Activated T-helper 17 cell treated with anti-CD3 and anti-CD28 coated beads, Interleukin-2, amount 50 U/mL, for 72 hours (primary cell): ENCODE data around the gene GPR141. TPM values are rescaled to one million over a fixed set of nuclear protein-coding genes. Genes with fewer than 3 reads are reported as not detected.

ENCODE experiments used
- ATAC-seq: fragments of 150-1000 bp; cut with Tn5 transposase; replicated peaks from 2 replicates; pipeline ENCODE4 v1.10.0; 2021; ENCODE audit warnings: mild to moderate bottlenecking, moderate library complexity
- H3K27ac Mint-ChIP-seq: one replicate; pipeline ENCODE4 v1.8.0; 2022; ENCODE audit warnings: mixed read lengths
- H3K27me3 Mint-ChIP-seq: one replicate; pipeline ENCODE4 v1.8.0; 2022; ENCODE audit warnings: mixed read lengths
- H3K36me3 Mint-ChIP-seq: one replicate; pipeline ENCODE4 v1.8.0; 2022; ENCODE audit warnings: low read depth, mild to moderate bottlenecking, mixed read lengths
- H3K4me1 Mint-ChIP-seq: one replicate; pipeline ENCODE4 v1.8.0; 2022; ENCODE audit warnings: mixed read lengths
- H3K4me3 Mint-ChIP-seq: one replicate; pipeline ENCODE4 v1.8.0; 2022; ENCODE audit warnings: mild to moderate bottlenecking, mixed read lengths
- H3K9me3 Mint-ChIP-seq: one replicate; pipeline ENCODE4 v1.8.0; 2022; ENCODE audit warnings: mixed read lengths
- total RNA-seq, 2 donors: library from RNA; stranded (reverse); gene quantifications; one replicate each; pipeline ENCODE4 v1.2.3, GENCODE V29; 2022

GPR141 gene
- total RNA-seq, result not detected

GRCh38 chr7:37683246-37684120 lies at the start of gene GPR141:
Gene GPR141 (plus strand): TSS chr7:37683766. CDS start chr7:37740394, 56,628 bp downstream.
- Mint-ChIP-seq H3K4me3 (no peak within 1 kb of the TSS), H3K9me3 (no peaks in the 10 kb centered on the region), H3K4me1 (no peaks in the 10 kb centered on the region), H3K27me3 (peaks cover 23% of the 10 kb centered on the region), H3K27ac (no peak within 1 kb of the TSS), H3K36me3 (no peaks in the 10 kb centered on the region)
- ATAC-seq, result no peak

- no peak overlapping the region for H3K27ac Mint-ChIP-seq
- peaks cover 3% of the 10 kb centered on the region for H3K9me3 Mint-ChIP-seq
- H3K4me1 Mint-ChIP-seq, result no peaks in the 10 kb centered on the region
- peaks cover 42% of the 10 kb centered on the region for H3K27me3 Mint-ChIP-seq
- no peak overlapping the region for H3K4me3 Mint-ChIP-seq
- no peaks in the 10 kb centered on the region for H3K36me3 Mint-ChIP-seq
- ATAC-seq, result no peak
Measured at GRCh38 chr7:37635346-37635745, 48.2 kb upstream of the GPR141 start.

GRCh38 chr7:37642028-37642540 lies 41.5 kb upstream of the GPR141 start:
- H3K9me3 Mint-ChIP-seq, result no peaks in the 10 kb centered on the region
- no peaks in the 10 kb centered on the region for H3K4me1 Mint-ChIP-seq
- no peaks in the 10 kb centered on the region for H3K36me3 Mint-ChIP-seq
- ATAC-seq, result no peak
- peaks cover 32% of the 10 kb centered on the region for H3K27me3 Mint-ChIP-seq
- H3K4me3 Mint-ChIP-seq, result no peak overlapping the region
- no peak overlapping the region for H3K27ac Mint-ChIP-seq

GRCh38 chr7:37643876-37644275 lies 39.7 kb upstream of the GPR141 start:
- Mint-ChIP-seq H3K27me3 (peaks cover 25% of the 10 kb centered on the region), H3K27ac (no peak overlapping the region), H3K9me3 (no peaks in the 10 kb centered on the region), H3K4me1 (no peaks in the 10 kb centered on the region), H3K4me3 (no peak overlapping the region), H3K36me3 (no peaks in the 10 kb centered on the region)
- ATAC-seq, result no peak

- Mint-ChIP-seq H3K4me1 (no peaks in the 10 kb centered on the region), H3K4me3 (no peak overlapping the region), H3K36me3 (no peaks in the 10 kb centered on the region), H3K27me3 (peaks cover 10% of the 10 kb centered on the region), H3K27ac (no peak overlapping the region), H3K9me3 (no peaks in the 10 kb centered on the region)
- ATAC-seq, result no peak
Measured at GRCh38 chr7:37645282-37646050, 38.1 kb upstream of the GPR141 start.

GRCh38 chr7:37656913-37657530 lies 26.5 kb upstream of the GPR141 start:
- ATAC-seq, result no peak
- Mint-ChIP-seq H3K36me3 (no peaks in the 10 kb centered on the region), H3K4me3 (no peak overlapping the region), H3K4me1 (no peaks in the 10 kb centered on the region), H3K27me3 (peaks cover 12% of the 10 kb centered on the region), H3K27ac (no peak overlapping the region), H3K9me3 (no peaks in the 10 kb centered on the region)

GRCh38 chr7:37657816-37658215 lies 25.8 kb upstream of the GPR141 start:
- no peak overlapping the region for H3K27ac Mint-ChIP-seq
- no peak overlapping the region for H3K4me3 Mint-ChIP-seq
- no peak for ATAC-seq
- H3K27me3 Mint-ChIP-seq, result peaks cover 15% of the 10 kb centered on the region
- no peaks in the 10 kb centered on the region for H3K36me3 Mint-ChIP-seq
- H3K4me1 Mint-ChIP-seq, result no peaks in the 10 kb centered on the region
- no peaks in the 10 kb centered on the region for H3K9me3 Mint-ChIP-seq

GRCh38 chr7:37659971-37660565 lies 23.5 kb upstream of the GPR141 start:
- no peak overlapping the region for H3K4me3 Mint-ChIP-seq

GRCh38 chr7:37660614-37661013 lies 23.0 kb upstream of the GPR141 start:
- Mint-ChIP-seq H3K4me1 (no peaks in the 10 kb centered on the region), H3K27ac (no peak overlapping the region), H3K27me3 (peaks cover 28% of the 10 kb centered on the region), H3K36me3 (no peaks in the 10 kb centered on the region), H3K9me3 (no peaks in the 10 kb centered on the region), H3K4me3 (no peak overlapping the region)
- ATAC-seq, result no peak

More at GRCh38 chr7:37659971-37660565, 23.5 kb upstream of the GPR141 start:
- H3K4me1 Mint-ChIP-seq, result no peaks in the 10 kb centered on the region
- ATAC-seq, result no peak
- H3K27me3 Mint-ChIP-seq, result peaks cover 23% of the 10 kb centered on the region
- no peaks in the 10 kb centered on the region for H3K9me3 Mint-ChIP-seq
- no peak overlapping the region for H3K27ac Mint-ChIP-seq
- H3K36me3 Mint-ChIP-seq, result no peaks in the 10 kb centered on the region

GRCh38 chr7:37663693-37664092 lies 19.9 kb upstream of the GPR141 start:
- ATAC-seq, result no peak
- no peak overlapping the region for H3K27ac Mint-ChIP-seq
- peaks cover 21% of the 10 kb centered on the region for H3K27me3 Mint-ChIP-seq
- H3K4me1 Mint-ChIP-seq, result no peaks in the 10 kb centered on the region
- H3K4me3 Mint-ChIP-seq, result no peak overlapping the region
- H3K9me3 Mint-ChIP-seq, result no peaks in the 10 kb centered on the region
- no peaks in the 10 kb centered on the region for H3K36me3 Mint-ChIP-seq

- Mint-ChIP-seq H3K9me3 (no peaks in the 10 kb centered on the region), H3K27me3 (peaks cover 24% of the 10 kb centered on the region), H3K4me1 (no peaks in the 10 kb centered on the region), H3K36me3 (no peaks in the 10 kb centered on the region), H3K27ac (no peak overlapping the region), H3K4me3 (no peak overlapping the region)
- no peak for ATAC-seq
Measured at GRCh38 chr7:37665352-37666022, 18.1 kb upstream of the GPR141 start.

GRCh38 chr7:37666026-37666799 lies 17.4 kb upstream of the GPR141 start:
- H3K4me3 Mint-ChIP-seq, result no peak overlapping the region
- H3K4me1 Mint-ChIP-seq, result no peaks in the 10 kb centered on the region
- H3K9me3 Mint-ChIP-seq, result no peaks in the 10 kb centered on the region
- no peak overlapping the region for H3K27ac Mint-ChIP-seq
- H3K27me3 Mint-ChIP-seq, result peaks cover 24% of the 10 kb centered on the region
- H3K36me3 Mint-ChIP-seq, result no peaks in the 10 kb centered on the region
- no peak for ATAC-seq

- Mint-ChIP-seq H3K27me3 (peaks cover 23% of the 10 kb centered on the region), H3K9me3 (no peaks in the 10 kb centered on the region), H3K4me1 (no peaks in the 10 kb centered on the region), H3K27ac (no peak overlapping the region), H3K36me3 (no peaks in the 10 kb centered on the region), H3K4me3 (no peak overlapping the region)
- no peak for ATAC-seq
Measured at GRCh38 chr7:37669818-37670217, 13.7 kb upstream of the GPR141 start.
